ENCODE measurements around the gene NTN1.

The NTN1 gene

DNA sequence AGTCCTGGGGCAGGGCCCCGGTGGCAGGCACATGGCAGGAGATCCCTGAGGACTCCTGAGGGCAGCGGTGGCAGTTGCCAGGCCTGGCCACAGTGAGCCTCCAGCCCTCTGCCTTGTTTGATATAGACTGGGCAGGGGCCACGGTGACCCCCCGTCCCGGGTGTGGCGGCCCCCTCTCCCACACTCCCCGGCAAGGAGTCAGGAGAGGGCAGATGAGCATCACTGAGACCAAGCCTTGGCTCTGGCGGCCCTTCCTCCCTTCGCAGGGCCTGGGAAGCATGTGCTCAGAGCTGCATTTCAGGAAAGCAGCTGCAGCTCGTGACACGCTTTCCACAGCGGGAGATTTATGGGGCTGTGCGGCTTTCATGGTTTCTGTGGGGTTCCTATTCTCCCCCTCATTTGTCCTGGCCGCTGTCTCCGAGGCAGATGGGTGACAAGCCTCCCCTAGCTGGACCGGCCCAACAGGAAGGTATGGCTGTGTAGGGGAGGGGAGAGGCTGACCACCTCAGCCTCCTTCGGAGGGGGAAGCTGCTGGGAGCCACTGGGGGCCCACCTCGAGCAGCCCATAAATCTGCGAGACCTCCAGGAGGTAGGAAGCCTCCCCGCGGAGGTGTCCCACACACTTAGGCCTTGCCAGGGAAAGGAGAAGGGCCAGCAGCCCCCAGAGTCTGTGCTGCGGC, 211.4 kb downstream of the NTN1 start:
- DNase-seq (ENCODE audit: low read depth) = no peak

DNA sequence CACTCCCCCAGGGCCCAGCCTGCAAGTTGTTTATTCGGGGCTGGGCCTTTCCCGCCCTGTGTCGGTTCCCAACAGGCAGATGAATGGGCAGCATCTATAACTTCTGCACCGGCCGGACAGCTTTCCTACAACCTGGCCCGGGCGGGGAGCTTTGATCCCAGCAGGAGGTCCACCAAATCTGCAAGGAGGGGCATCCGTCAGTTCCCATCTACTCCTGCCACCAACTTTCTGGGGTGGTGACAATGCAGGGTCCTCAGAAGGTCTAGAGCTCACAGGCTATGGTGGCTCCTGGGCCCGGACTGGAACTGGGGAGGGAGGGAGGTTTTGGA, 211.9 kb downstream of the NTN1 start:
- no peak for DNase-seq (ENCODE audit: low read depth)

- no peak for DNase-seq (ENCODE audit: low read depth)
Observed at GRCh38 chr17:9233761-9234160, 212.5 kb downstream of the NTN1 start.

- no peak for DNase-seq (ENCODE audit: low read depth)
Observed at GRCh38 chr17:9234389-9234945, 213.2 kb downstream of the NTN1 start.

DNA sequence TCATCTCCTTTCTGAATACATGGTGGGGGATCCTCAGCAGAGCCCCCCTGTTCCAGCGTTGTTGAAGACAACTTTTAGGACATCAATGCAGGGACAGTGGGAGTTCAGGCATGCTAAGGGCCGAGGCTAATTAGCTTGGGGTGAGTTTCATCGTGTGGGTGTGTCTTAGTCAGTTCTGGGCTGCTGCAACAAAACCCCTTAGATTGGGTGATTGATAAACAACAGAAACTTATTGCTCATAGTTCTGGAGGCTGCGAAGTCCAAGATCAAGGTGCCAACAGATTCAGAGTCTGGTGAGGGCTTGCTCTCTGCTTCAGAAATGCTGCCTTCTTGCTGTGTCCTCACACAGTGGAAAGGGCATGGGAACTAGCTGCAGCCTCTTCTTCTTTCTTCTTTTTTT, 214.0 kb downstream of the NTN1 start:
- no peak for DNase-seq (ENCODE audit: low read depth)

DNA sequence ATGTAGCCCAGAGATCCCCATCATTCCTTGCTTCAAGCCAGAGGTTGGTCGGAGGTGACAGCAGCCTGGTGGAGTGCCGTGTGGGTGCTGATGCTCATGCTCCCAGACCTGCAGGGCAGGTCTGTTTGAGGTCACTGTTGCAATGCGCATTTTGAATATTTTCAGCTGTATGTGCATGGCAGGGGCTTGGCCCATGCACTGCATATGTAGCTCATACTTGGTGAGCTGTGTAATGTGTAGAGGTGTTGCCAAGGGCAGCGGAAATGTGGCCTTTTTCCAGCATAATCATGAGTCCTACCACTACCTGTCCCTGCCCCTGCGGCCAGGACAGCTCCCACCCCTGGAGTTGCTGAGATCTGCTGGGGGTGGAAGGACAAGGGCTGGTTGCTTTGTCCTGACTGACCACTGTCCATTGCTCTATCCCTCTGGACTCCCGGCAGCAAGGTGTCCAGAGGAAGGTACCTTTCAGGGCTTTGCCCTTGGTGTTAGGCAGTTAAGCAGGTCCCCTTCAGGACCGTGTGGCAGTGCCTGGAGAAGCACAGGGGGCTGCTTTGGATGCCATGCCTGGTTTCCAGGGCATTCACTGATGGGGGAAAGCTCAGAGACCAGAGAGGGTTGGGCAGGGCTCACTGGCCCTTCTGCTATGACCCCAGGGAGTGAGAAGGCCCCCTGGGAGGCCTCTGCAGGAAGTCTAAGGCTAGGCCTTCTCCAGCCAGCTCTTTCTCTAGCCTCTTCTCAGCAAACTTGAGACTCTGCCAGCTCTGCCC, 215.2 kb downstream of the NTN1 start:
- no peak for DNase-seq (ENCODE audit: low read depth)

DNA sequence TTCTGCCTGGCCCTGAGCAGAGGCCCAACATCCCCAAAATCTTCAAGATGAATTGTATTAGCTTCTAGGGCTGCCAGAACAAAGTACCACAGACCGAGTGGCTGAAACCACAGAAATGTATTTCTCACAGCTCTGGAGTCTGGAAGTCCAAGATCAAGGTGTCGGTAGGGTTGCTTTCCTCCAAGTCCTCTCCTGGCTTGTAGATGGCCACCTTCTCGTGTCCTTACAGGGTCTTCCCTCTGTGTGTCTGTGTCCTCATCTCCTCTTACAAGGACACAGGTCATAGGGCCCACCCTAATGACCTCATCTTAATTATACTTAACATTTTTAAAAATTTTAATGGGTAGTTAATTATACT, 215.7 kb downstream of the NTN1 start:
- DNase-seq (ENCODE audit: low read depth) = no peak

- DNase-seq (ENCODE audit: low read depth) = no peak
Observed at GRCh38 chr17:9237661-9238301, 216.5 kb downstream of the NTN1 start.

- DNase-seq (ENCODE audit: low read depth) = no peak
Observed at GRCh38 chr17:9238340-9239245, 217.3 kb downstream of the NTN1 start.

GRCh38 chr17:9239246-9239792, 218.0 kb downstream of the NTN1 start:
- DNase-seq (ENCODE audit: low read depth) = no peak

DNA sequence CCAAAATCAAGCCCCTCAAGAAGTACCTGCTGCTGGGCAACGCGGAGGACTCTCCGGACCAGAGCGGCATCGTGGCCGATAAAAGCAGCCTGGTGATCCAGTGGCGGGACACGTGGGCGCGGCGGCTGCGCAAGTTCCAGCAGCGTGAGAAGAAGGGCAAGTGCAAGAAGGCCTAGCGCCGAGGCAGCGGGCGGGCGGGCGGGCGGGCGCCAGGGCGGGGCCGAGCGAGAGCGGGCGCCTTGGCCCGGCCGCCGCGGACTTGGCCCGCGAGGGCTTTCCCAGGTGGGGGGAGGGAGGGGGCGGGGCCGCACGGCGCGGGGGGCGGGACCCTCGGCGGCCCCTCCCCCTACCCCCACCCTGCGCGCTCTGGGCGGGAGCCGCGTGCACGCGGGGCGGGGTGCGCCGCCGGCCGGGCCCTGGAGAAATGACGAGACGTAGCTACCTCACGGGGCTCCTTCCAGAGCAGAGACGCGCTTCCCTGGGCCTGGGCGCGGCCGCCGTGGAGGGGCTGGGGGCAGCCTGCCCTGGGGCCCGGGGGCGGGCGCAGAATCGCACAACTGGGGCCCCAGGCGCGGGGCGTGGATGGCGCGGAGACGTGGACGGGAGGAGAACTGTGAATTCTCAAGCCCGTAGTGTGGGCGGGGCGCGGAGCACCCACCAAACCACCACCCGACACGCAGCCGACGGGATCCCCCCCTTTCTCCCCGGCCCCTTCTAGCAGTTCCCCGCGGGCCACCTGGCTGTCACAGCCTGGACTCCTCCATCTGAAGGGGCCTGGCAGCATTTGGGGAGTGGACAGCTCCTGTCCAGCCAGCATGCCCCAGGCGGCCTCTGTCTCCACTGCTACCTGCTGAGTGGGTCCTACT, 218.7 kb downstream of the NTN1 start:
- peak; percentile 76 for DNase-seq (ENCODE audit: low read depth)

DNA sequence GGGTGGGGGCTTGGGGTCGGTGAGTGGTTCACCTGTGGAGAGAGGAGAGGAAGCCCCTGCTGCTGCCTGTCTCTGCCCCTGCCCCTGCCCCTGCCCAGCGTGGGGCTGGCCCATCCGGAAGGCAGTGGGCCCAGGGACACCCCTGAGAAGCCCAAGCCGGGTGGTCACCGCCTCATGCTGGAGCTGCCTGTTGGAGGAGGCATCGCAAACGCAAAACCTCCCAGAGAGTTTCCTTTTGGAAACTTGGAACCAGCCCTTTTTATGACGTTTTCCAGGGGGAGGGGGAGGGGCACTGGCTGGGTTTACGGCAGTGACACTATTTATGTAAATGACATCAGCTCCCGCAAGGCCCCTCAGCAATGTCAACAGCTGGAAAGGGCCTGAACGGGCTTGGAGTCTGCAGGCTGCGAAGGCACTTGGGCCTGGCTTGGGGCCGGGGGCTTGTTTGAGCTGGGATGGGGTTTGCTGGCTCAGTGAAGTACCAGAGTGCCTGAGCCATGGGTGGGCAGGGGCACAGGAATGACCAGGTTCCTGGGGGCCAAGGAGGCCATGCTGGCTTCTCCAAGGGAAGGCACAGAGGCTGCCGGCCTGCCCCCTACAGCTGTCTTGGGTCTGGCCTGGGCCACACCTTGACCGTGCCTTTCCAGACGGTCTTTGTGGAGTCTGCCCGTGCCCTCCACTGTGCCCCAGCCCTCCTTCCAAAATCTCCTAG, 219.5 kb downstream of the NTN1 start:
- DNase-seq (ENCODE audit: low read depth) = peak; percentile 88

DNA sequence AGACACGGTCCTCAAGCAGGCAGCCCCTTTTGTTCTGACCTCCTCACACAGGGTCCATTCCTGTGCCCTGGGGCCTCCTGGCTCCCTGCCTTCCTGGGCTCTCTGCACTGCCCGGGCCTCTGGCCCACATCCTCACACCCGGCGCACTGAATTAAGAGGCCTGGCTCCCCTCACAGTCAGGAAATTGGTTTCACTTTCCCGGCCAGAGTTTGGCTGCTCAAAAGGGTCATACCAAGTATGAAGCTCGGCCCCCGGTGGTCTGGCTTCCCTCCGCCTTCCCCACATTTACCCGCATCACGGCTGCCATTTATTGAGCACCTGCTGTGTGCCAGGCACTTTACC, 220.0 kb downstream of the NTN1 start:
- peak; percentile 41 for DNase-seq (ENCODE audit: low read depth)

DNA sequence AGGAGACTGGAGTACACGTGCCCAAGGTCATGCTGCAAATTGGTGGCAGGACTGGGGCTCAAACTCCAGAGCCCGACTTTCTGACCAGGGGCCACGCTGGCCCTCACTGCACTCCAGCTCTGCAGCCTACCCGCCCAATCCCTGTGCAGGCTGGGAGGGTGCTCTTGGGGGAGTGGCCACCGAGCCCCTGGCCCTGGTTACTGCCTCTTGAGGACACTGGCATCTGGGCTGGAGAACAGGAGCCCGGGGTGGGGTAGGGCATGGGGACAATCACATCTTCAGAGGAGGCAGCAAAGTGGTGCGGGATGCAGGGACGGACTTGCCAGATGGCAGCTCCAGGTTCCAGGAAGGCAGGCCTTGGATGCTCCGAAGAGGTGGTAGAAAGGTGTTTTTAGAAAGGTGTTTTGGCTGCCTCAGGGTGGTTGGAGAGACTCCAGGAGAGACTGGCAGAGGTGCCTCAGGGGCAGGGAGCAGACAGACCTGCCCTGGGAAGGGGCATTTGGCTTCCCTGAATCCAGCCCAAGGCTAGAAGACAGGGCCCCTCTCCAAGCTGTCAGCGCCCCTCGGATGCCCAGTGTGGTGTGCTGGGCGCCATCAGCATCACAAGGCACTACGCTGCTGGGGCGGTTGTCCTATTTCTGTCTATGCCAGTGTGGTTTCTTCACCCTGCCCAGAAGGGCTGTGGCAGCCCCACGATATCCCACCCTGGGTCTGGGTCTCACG, 220.6 kb downstream of the NTN1 start:
- DNase-seq (ENCODE audit: low read depth) = no peak

- DNase-seq (ENCODE audit: low read depth) = no peak
Observed at GRCh38 chr17:9242497-9242881, 221.2 kb downstream of the NTN1 start.

DNA sequence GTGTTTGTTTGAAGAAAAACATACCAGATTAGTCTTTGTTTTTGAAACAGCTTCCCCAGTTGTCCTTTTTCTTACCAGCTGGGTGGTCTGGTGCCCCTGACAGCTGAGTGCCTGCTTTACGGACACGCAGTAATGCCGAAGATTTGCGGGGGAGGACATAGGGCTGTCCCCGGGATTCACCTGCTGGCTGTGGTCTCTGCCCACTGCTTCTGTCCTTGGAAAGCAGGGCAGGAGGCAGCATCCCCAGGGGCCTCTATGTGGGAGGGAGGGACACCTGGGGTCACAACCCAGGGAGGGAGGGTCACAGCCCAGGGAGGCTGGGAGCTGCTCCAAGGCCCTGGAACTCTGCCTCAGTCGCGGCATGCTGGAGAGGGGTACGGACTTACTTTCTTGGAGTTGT, 221.7 kb downstream of the NTN1 start:
- no peak for DNase-seq (ENCODE audit: low read depth)

DNA sequence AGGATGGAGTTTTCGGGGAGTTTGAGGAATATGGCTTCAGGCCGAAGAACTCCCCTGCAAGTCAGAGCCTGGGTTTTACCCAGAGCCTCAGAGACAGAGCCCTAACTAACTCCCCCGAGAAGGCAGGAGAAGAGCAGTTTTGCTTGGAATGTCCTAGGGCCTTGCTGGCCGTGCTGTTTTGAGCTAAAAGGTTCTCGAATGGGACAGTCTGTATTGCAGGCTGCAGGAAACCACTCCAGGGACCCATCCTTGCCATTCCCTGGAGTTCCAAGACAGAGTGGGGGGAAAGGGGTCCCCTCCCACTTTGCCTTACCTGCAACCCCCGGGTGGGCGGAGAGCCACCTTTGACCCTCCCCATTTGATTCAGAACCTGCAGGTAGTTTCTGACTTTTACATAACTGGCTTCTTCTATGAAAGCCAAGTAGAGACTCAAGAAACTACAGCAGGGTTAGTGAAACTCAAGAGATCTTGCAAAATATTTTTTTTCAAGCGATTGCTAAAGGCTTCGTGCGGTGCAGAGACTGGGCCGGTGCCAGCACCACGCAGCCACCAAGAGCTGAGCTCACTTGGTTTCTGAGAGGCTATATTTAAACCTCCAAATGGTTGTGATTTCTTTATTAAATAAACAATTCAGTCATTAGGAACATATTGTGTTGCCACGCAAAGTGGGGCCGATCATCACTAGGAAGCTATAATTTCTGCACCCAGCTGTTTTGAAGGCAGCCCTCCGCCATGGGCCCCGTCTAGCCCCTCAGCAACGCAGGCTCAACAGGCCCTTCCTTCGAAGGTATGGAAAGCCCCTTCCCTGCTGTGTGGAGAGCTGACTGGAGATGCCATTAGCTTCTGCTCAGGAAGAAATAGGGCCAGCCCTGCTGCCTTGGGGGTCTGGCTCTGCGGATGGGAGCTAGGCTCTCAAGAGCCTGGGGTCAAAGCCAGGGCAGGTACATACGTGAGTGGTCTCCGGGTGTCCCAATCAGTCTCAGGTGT, 223.0 kb downstream of the NTN1 start:
- peak; percentile 97 for DNase-seq (ENCODE audit: low read depth)

- no peak for DNase-seq (ENCODE audit: low read depth)
Observed at GRCh38 chr17:9247401-9247938, 226.2 kb downstream of the NTN1 start.

Data from fibroblast of gingiva (primary cell).